CD4-positive, alpha-beta T cell (primary cell): ENCODE results near the gene EPOP. TPM values are rescaled to one million over a fixed set of nuclear protein-coding genes. Genes with fewer than 3 reads are reported as not detected.

Experiments used
- ATAC-seq: fragments of 200-7000 bp; cut with Tn5 transposase; one replicate; pipeline ENCODE4 v1.10.0; 2022; ENCODE audit warnings: mild to moderate bottlenecking; ENCODE audit not compliant: poor library complexity
- CTCF ChIA-PET: fragments of 350-600 bp; sonication (Branson Sonifier 250); formaldehyde crosslinking; loops from one replicate; lab custom pipeline; 2021; ENCODE audit warnings: antibody characterized with exemption, inconsistent platforms; lab: Charles Lee
- POLR2A ChIA-PET: fragments of 350-600 bp; sonication (Branson Sonifier 250); formaldehyde crosslinking; loops from one replicate; lab custom pipeline; 2021; ENCODE audit warnings: antibody characterized with exemption, inconsistent platforms; lab: Charles Lee
- DNase-seq, 14 experiments: peaks; one replicate each; pipeline ENCODE4 v3.0.0-alpha.2; 2013 to 2020; ENCODE audit warnings: mixed read lengths in 2 of 14
- H3K27ac ChIP-seq, 2 donors: one replicate each; pipeline versions ENCODE4 v1.5.1 to v1.7.0; 2013; ENCODE audit warnings: low read length in 2 of 2, low read depth in 1 of 2, mild to moderate bottlenecking in 1 of 2
- H3K27me3 ChIP-seq, 2 experiments: 1 replicate in 1 of 2; 2 replicates in 1 of 2; pipeline versions ENCODE4 v1.6.1 to v1.7.0; 2013; ENCODE audit warnings: low read length in 2 of 2, control low read depth in 1 of 2, mild to moderate bottlenecking in 1 of 2, moderate library complexity in 1 of 2; ENCODE audit not compliant: insufficient read depth in 2 of 2, control insufficient read depth in 1 of 2
- H3K36me3 ChIP-seq: one replicate; pipeline ENCODE4 v1.6.1; 2013; ENCODE audit warnings: low read length, control low read depth; ENCODE audit not compliant: insufficient read depth
- H3K4me1 ChIP-seq: one replicate; pipeline ENCODE4 v1.6.1; 2013; ENCODE audit warnings: low read length, control low read depth; ENCODE audit not compliant: insufficient read depth
- H3K4me3 ChIP-seq: one replicate; pipeline ENCODE4 v1.5.1; 2013; ENCODE audit warnings: mild to moderate bottlenecking, low read length, moderate library complexity
- H3K9me3 ChIP-seq, 2 experiments: 1 replicate in 1 of 2; 2 replicates in 1 of 2; pipeline versions ENCODE4 v1.6.1 to v1.7.0; 2013; ENCODE audit warnings: low read length in 2 of 2, mild to moderate bottlenecking in 2 of 2, control low read depth in 1 of 2, moderate library complexity in 1 of 2; ENCODE audit not compliant: control insufficient read depth in 1 of 2, insufficient read depth in 1 of 2
- H3K27ac Mint-ChIP-seq: one replicate; pipeline ENCODE4 v1.8.0; 2020; ENCODE audit warnings: mixed read lengths
- H3K27me3 Mint-ChIP-seq: one replicate; pipeline ENCODE4 v1.8.0; 2021; ENCODE audit warnings: mixed read lengths
- H3K36me3 Mint-ChIP-seq: one replicate; pipeline ENCODE4 v1.8.0; 2021; ENCODE audit warnings: low read depth, mixed read lengths
- H3K4me1 Mint-ChIP-seq: one replicate; pipeline ENCODE4 v1.8.0; 2021; ENCODE audit warnings: low read depth, mixed read lengths
- H3K4me3 Mint-ChIP-seq: one replicate; pipeline ENCODE4 v1.8.0; 2020; ENCODE audit warnings: mild to moderate bottlenecking, mixed read lengths
- H3K9me3 Mint-ChIP-seq: one replicate; pipeline ENCODE4 v1.8.0; 2020; ENCODE audit warnings: mixed read lengths
- CTCF ChIP-seq: fragments of 200-600 bp; IDR thresholded peaks from one replicate; pipeline ENCODE4 v1.8.0; 2022; ENCODE audit warnings: antibody characterized with exemption, mild to moderate bottlenecking
- intact Hi-C, 2 experiments: fragments of 100-400 bp; cut with DNase I in 1 of 2; cut with micrococcal nuclease in 1 of 2; formaldehyde crosslinking; loops; one replicate each; pipeline versions ENCODE4 v1.15.1 to v1.9.0; 2023 to 2025; cut with DNase I, micrococcal nuclease
- total RNA-seq, 174 experiments: library from RNA in 2 of 174; stranded (reverse) in 2 of 174; gene quantifications; one replicate each; pipeline ENCODE4 v1.2.3 and lab custom pipeline; 2021 to 2026

EPOP gene
- total RNA-seq, 2 experiments from 2014 or later: 0.16 to 0.34 TPM

DNA sequence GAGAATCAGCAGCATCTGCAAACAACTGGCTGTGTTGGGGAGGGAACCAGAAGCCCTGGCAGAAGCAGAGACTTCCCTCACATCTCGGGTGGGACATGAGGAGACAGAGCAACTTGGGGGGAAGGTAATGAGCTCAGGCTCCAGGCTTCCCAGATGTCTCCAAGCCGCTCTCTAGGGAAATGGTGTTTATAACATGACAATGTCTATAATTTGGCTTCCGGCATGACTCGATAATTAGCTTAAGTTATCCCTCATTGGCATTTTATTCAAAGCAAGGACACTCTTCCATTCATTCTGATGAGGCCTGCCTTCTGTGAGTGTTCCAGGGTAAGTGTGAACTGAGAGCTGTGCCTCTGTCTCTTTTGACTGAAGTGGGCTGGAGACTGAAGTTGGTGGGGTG lies 15.6 kb upstream of the EPOP start:
- Mint-ChIP-seq H3K9me3 (no peaks in the 10 kb centered on the region), H3K36me3 (no peaks in the 10 kb centered on the region), H3K4me3 (no peak overlapping the region), H3K27ac (no peak overlapping the region), H3K27me3 (no peaks in the 10 kb centered on the region), H3K4me1 (no peaks in the 10 kb centered on the region)
- Histone ChIP-seq H3K27ac (no peak overlapping the region), H3K27me3 (no peaks in the 10 kb centered on the region), H3K9me3 (no peaks in the 10 kb centered on the region), H3K36me3 (no peaks in the 10 kb centered on the region), H3K4me1 (no peaks in the 10 kb centered on the region), H3K4me3 (no peak overlapping the region)
- intact Hi-C loops: no loop called here
- ChIA-PET CTCF (interaction anchor here (1.5 kb wide), 1 partner anchor 45 kb away, joined by 3 read pairs; no protein-coding TSS in a partner anchor), POLR2A (interaction anchor here (0.7 to 1.7 kb wide), 2 partner anchors 12 to 13 kb away, joined by 3 to 4 read pairs; no protein-coding TSS in a partner anchor)
- TF ChIP-seq CTCF: no peak
- DNase-seq: no peak
- no peak for ATAC-seq

GRCh38 chr17:38687286-38687685 lies 12.5 kb upstream of the EPOP start:
- Histone ChIP-seq H3K36me3 (no peaks in the 10 kb centered on the region), H3K27me3 (no peaks in the 10 kb centered on the region), H3K4me1 (no peaks in the 10 kb centered on the region), H3K4me3 (no peak overlapping the region), H3K9me3 (no peaks in the 10 kb centered on the region), H3K27ac (no peak overlapping the region)
- POLR2A ChIA-PET: interaction anchor here (1.5 kb wide), 1 partner anchor 15 kb away, joined by 4 read pairs; no protein-coding TSS in a partner anchor
- intact Hi-C loops: no loop called here
- Mint-ChIP-seq H3K36me3 (no peaks in the 10 kb centered on the region), H3K27ac (no peak overlapping the region), H3K27me3 (no peaks in the 10 kb centered on the region), H3K4me3 (no peak overlapping the region), H3K9me3 (no peaks in the 10 kb centered on the region), H3K4me1 (no peaks in the 10 kb centered on the region)
- no peak for TF ChIP-seq CTCF
- CTCF ChIA-PET: interaction anchor here (0.7 kb wide), 1 partner anchor 23 kb away, joined by 3 read pairs; no protein-coding TSS in a partner anchor
- ATAC-seq (no peak), DNase-seq (no peak)

DNA sequence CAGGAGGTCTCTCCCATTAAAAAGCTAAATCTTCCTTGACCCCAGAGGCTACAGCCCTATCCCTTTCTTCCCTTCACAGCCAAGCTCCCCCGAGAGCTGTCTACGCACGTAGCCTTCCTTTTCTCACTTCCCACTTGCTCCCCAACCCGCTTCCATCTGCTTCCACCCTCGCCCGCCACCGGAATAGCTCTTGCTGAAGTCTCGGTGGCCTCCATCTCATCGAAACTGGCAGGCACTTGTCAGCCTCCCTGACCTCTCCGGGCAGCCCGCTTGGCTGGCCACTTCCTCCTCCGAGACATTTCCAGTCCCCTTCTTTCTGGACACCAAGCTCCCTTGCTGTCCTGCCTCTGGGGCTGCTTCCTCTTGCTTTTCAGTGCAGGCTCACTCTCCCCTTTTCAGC lies 10.7 kb upstream of the EPOP start:
- H3K36me3 ChIP-seq: no peaks in the 10 kb centered on the region
- no peaks in the 10 kb centered on the region for H3K9me3 ChIP-seq
- CTCF ChIA-PET: interaction anchor here (0.7 kb wide), 1 partner anchor 9 kb away, joined by 3 read pairs; no protein-coding TSS in a partner anchor
- Mint-ChIP-seq H3K27ac (no peak overlapping the region), H3K36me3 (no peaks in the 10 kb centered on the region), H3K27me3 (no peaks in the 10 kb centered on the region), H3K4me3 (no peak overlapping the region), H3K9me3 (no peaks in the 10 kb centered on the region), H3K4me1 (no peaks in the 10 kb centered on the region)
- intact Hi-C loops: no loop called here
- DNase-seq (peak in 2 of 14 experiments; percentile 32 to 35), ATAC-seq (no peak)
- POLR2A ChIA-PET: no interaction called here
- no peak overlapping the region for H3K27ac ChIP-seq
- no peaks in the 10 kb centered on the region for H3K27me3 ChIP-seq
- no peak for TF ChIP-seq CTCF
- H3K4me3 ChIP-seq: no peak overlapping the region
- H3K4me1 ChIP-seq: no peaks in the 10 kb centered on the region
